Neuronal stem cell (in vitro differentiated cells): ENCODE measurements around the gene GPR55.
A peak's percentile ranks its signal among the peaks of the same experiment; 100 is the strongest.

ENCODE experiments used
- DNase-seq: peaks from one replicate; pipeline ENCODE4 v3.0.0-alpha.2; 2013; ENCODE audit warnings: low spot score
- H2AFZ ChIP-seq: one replicate; pipeline ENCODE4 v1.6.1; 2013; ENCODE audit warnings: mild to moderate bottlenecking, low read length, inconsistent platforms
- H2AK5ac ChIP-seq: 2 replicates; pipeline ENCODE4 v1.6.1; 2013; ENCODE audit warnings: low read depth, mild to moderate bottlenecking, inconsistent platforms, low read length, moderate library complexity, mixed read lengths
- H2BK120ac ChIP-seq: 2 replicates; pipeline ENCODE4 v1.6.1; 2013; ENCODE audit warnings: low read depth, mild to moderate bottlenecking, inconsistent platforms, low read length, moderate library complexity, mixed read lengths
- H2BK12ac ChIP-seq: one replicate; pipeline ENCODE4 v1.6.1; 2013; ENCODE audit warnings: low read length, inconsistent platforms
- H2BK15ac ChIP-seq: 2 replicates; pipeline ENCODE4 v1.6.1; 2013; ENCODE audit warnings: mild to moderate bottlenecking, low read length, inconsistent platforms, mixed read lengths
- H2BK5ac ChIP-seq: one replicate; pipeline ENCODE4 v1.6.1; 2013; ENCODE audit warnings: inconsistent platforms, mild to moderate bottlenecking, low read length, moderate library complexity
- H3K14ac ChIP-seq: one replicate; pipeline ENCODE4 v1.6.1; 2013; ENCODE audit warnings: low read length, inconsistent platforms
- H3K18ac ChIP-seq: 2 replicates; pipeline ENCODE4 v1.6.1; 2013; ENCODE audit warnings: low read length, inconsistent platforms
- H3K23ac ChIP-seq: 2 replicates; pipeline ENCODE4 v1.6.1; 2013; ENCODE audit warnings: low read depth, mild to moderate bottlenecking, mixed read lengths, low read length, inconsistent platforms; ENCODE audit not compliant: poor library complexity
- H3K27ac ChIP-seq: replicated peaks from 3 replicates; pipeline ENCODE4 v1.5.1; 2013; ENCODE audit warnings: low read length, inconsistent platforms
- H3K27me3 ChIP-seq, 3 experiments: 2 replicates each; pipeline ENCODE4 v1.6.1; 2013; ENCODE audit warnings: low read length in 3 of 3, mild to moderate bottlenecking in 2 of 3, inconsistent platforms in 1 of 3, low read depth in 1 of 3, mixed read lengths in 1 of 3, moderate library complexity in 1 of 3; ENCODE audit not compliant: control insufficient read depth in 3 of 3, insufficient read depth in 3 of 3
- H3K36me3 ChIP-seq, 2 donors: replicated peaks in 1 of 2; 2 replicates each; pipeline ENCODE4 v1.6.1; 2013; ENCODE audit warnings: low read length in 2 of 2; ENCODE audit not compliant: control insufficient read depth in 2 of 2, insufficient read depth in 2 of 2
- H3K4ac ChIP-seq: 2 replicates; pipeline ENCODE4 v1.6.1; 2013; ENCODE audit warnings: inconsistent platforms, mild to moderate bottlenecking, low read length, moderate library complexity
- H3K4me1 ChIP-seq, 2 donors: 1 replicate in 1 of 2; 2 replicates in 1 of 2; pipeline ENCODE4 v1.6.1; 2013; ENCODE audit warnings: low read length in 2 of 2, low read depth in 1 of 2; ENCODE audit not compliant: control insufficient read depth in 2 of 2, insufficient read depth in 1 of 2
- H3K4me2 ChIP-seq: one replicate; pipeline ENCODE4 v1.6.1; 2013; ENCODE audit warnings: mild to moderate bottlenecking, low read length, inconsistent platforms; ENCODE audit not compliant: insufficient read depth, poor library complexity, severe bottlenecking
- H3K4me3 ChIP-seq, 2 donors: 2 replicates each; pipeline ENCODE4 v1.5.1; 2013; ENCODE audit warnings: low read length in 2 of 2, mild to moderate bottlenecking in 2 of 2, inconsistent platforms in 1 of 2, moderate library complexity in 1 of 2
- H3K79me1 ChIP-seq: one replicate; pipeline ENCODE4 v1.6.1; 2013; ENCODE audit warnings: low read depth, mild to moderate bottlenecking, inconsistent platforms, low read length, moderate library complexity
- H3K9ac ChIP-seq: one replicate; pipeline ENCODE4 v1.6.1; 2013; ENCODE audit warnings: mild to moderate bottlenecking, low read depth, low read length, inconsistent platforms; ENCODE audit not compliant: poor library complexity
- H3K9me3 ChIP-seq, 2 donors: replicated peaks in 1 of 2; 2 replicates each; pipeline versions ENCODE3 to v1.6.1; 2013; ENCODE audit warnings: low read length in 2 of 2, mild to moderate bottlenecking in 2 of 2, inconsistent platforms in 1 of 2, low read depth in 1 of 2, mixed read lengths in 1 of 2, moderate library complexity in 1 of 2; ENCODE audit not compliant: control insufficient read depth in 2 of 2, insufficient read depth in 1 of 2
- H4K8ac ChIP-seq: one replicate; pipeline ENCODE4 v1.6.1; 2013; ENCODE audit warnings: low read depth, mild to moderate bottlenecking, inconsistent platforms, low read length, moderate library complexity
- H4K91ac ChIP-seq: one replicate; pipeline ENCODE4 v1.6.1; 2013; ENCODE audit warnings: low read length, low read depth, mild to moderate bottlenecking, inconsistent platforms; ENCODE audit not compliant: poor library complexity
- WGBS, 2 donors: extraction: QIAGEN DNeasy Blood & Tissue Kit; methylation state at CpG; one replicate each; pipeline ENCODE4 v1.1.7; 2013; ENCODE audit warnings: missing lambda C conversion rate in 2 of 2, mixed read lengths in 1 of 2; ENCODE audit not compliant: insufficient read length in 2 of 2, insufficient replicate concordance in 1 of 2; ENCODE audit errors: extremely low coverage in 2 of 2; 5-methylcytosine and 5-hydroxymethylcytosine counted together

Gene GPR55

DNA sequence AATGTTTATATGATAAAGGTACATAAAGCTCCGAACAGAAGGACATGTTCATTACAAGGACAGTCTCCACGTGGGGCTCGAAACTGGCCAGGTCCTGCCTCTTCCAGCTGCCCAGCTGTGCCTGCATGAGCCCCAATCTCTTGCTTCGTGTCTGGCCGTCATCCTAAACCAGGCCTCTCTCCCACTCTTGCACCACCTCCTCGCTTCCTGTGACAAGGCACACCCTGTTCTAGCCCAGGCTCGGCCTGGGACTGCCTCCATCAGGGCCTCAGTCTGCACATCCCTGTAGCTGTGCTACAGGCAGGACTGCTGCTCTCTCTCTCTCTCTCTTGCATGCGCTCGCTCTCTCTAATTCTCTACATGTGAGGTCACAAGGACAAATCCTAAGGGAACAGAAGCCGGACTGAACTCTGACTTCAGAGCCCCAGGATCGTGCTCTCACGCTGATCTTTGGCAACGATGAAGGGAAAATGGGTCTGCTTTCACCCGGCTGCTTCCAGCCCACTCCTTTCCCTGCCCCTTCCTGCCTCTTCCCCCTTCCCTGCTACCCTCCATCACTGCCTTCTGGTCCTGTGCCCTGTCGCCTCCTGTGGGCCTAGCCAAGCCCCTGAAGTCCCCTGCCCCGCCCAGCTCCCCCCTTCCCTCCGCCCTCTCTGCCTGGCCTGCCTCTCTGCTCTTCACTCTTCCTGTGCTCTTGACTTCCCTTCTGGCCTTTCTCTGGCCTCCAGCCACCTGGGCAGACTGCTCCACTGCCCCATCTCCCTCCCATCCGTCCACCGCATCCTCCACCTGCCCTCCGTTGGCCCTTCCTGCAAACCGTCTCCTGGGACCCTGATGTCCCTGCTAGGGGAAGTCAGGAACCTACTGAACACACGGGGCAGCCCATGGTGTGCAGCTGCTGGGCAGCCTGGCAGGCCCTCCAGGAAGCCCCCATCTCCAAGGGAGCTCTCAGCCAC is 7.8 kb upstream of the GPR55 start:
- no peak for DNase-seq
- Histone ChIP-seq H2BK15ac (no peak overlapping the region), H3K14ac (no peak overlapping the region), H3K9me3 (peaks cover 5 to 17% of the 10 kb centered on the region in 2 donors), H3K23ac (peak overlapping the region; percentile 62), H4K8ac (no peak overlapping the region), H3K18ac (peak overlapping the region; percentile 9), H3K36me3 (no peaks in the 10 kb centered on the region), H2AFZ (peak overlapping the region; percentile 79), H3K4me1 (peaks cover 7% of the 10 kb centered on the region in 2 donors), H2BK120ac (no peak overlapping the region), H3K79me1 (no peaks in the 10 kb centered on the region), H2BK12ac (no peak overlapping the region), H3K27ac (no peak overlapping the region), H4K91ac (no peak overlapping the region), H3K9ac (peak overlapping the region; percentile 53), H2BK5ac (no peak overlapping the region), H3K4ac (no peak overlapping the region), H3K27me3 (no peaks in the 10 kb centered on the region), H3K4me2 (no peak overlapping the region), H3K4me3 (no peak overlapping the region), H2AK5ac (peak overlapping the region; percentile 21)
- WGBS, 2 donors: no CpG with 5 or more reads among the region's 22 CpGs

DNA sequence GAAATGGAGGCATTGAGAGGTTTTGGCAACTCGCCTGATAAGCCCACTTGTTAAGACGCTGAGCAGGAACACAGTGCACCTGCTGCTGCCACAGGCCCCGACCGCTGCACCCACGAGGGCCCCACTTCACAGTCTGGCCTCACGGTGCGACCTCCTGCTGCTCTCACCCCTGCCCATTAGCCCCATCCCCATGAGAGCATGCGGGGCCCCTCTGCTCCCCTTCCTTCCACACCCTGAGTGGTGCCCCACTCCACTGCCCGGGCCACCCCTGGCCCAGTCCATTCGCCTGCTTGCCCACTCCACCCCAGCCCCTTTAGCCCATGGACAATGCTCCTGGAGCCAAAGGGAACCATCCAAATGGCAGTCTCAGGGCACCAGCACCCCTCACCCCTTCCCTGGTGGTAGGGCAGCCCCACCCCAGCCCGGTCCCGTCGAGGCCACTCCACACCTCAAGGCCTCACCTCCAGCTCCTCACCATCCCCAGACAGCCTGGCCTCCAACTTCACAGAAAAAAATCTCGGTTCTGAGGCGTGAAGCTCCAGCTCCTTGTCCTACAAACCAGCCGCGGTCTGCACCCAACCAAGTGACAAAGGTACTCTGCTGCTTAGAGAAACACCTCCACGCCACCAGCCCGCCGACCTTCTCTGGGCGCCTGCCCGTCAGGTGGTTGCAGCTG is 6.7 kb upstream of the GPR55 start:
- WGBS, 2 donors: no CpG with 5 or more reads among the region's 22 CpGs
- H2AK5ac ChIP-seq: peak overlapping the region; percentile 66
- no peak overlapping the region for H3K14ac ChIP-seq
- H2BK15ac ChIP-seq: no peak overlapping the region
- no peak overlapping the region for H3K27ac ChIP-seq
- H3K4ac ChIP-seq: no peak overlapping the region
- H4K91ac ChIP-seq: no peak overlapping the region
- peaks cover 2 to 11% of the 10 kb centered on the region in 2 donors for H3K9me3 ChIP-seq
- H3K36me3 ChIP-seq: no peaks in the 10 kb centered on the region
- H2AFZ ChIP-seq: no peak overlapping the region
- no peak for DNase-seq
- H2BK12ac ChIP-seq: no peak overlapping the region
- H3K9ac ChIP-seq: peak overlapping the region; percentile 34
- H3K27me3 ChIP-seq: no peaks in the 10 kb centered on the region
- H3K23ac ChIP-seq: peak overlapping the region; percentile 58
- H4K8ac ChIP-seq: peak overlapping the region; percentile 29
- H2BK5ac ChIP-seq: no peak overlapping the region
- H3K4me3 ChIP-seq: peak overlapping the region in 1 of 2 donors; percentile 29
- peak overlapping the region; percentile 45 for H3K18ac ChIP-seq
- H2BK120ac ChIP-seq: no peak overlapping the region
- H3K4me2 ChIP-seq: no peak overlapping the region
- H3K4me1 ChIP-seq: peaks cover 7% of the 10 kb centered on the region in 2 donors
- H3K79me1 ChIP-seq: no peaks in the 10 kb centered on the region

DNA sequence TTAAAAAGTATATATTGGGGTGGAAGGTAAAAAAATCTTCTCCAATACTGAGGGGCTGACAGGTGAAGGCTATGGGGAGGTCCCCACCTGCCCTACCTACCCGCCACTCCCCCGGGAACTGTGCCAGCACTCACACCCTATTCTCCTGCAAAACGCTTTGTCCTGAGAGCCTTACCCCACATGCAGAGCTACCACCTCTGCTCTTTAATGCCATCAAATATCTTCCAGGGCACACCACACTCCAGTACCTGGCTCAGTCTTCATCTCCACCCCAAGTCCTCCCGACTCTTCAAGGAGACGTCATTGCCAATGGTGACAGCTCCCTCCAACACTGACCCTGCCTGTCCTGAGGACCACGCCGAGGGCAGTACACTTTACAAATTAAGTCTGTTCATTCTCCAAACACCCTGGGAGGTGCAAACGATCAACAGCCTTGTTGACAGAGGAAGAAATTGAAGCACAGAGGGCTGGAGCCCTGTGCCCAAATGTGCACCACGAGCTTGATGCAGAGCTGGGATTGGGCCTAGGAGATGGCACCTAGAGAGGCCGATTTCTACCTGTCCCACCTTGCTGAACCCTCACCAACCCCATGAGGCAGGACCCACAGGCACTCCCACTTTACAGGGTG is 6.0 kb upstream of the GPR55 start:
- no peak for DNase-seq
- H3K9ac ChIP-seq: no peak overlapping the region
- peak overlapping the region; percentile 66 for H2AK5ac ChIP-seq
- H3K36me3 ChIP-seq: no peaks in the 10 kb centered on the region
- H3K27me3 ChIP-seq: no peaks in the 10 kb centered on the region
- H4K91ac ChIP-seq: no peak overlapping the region
- H3K27ac ChIP-seq: no peak overlapping the region
- H2BK12ac ChIP-seq: no peak overlapping the region
- peak overlapping the region; percentile 45 for H3K18ac ChIP-seq
- peaks cover 2 to 5% of the 10 kb centered on the region in 2 donors for H3K9me3 ChIP-seq
- no peak overlapping the region for H2BK15ac ChIP-seq
- peaks cover 7% of the 10 kb centered on the region in 2 donors for H3K4me1 ChIP-seq
- no peak overlapping the region for H4K8ac ChIP-seq
- H3K4ac ChIP-seq: no peak overlapping the region
- H3K14ac ChIP-seq: no peak overlapping the region
- no peak overlapping the region for H3K4me3 ChIP-seq
- H2BK120ac ChIP-seq: no peak overlapping the region
- H2AFZ ChIP-seq: no peak overlapping the region
- H3K4me2 ChIP-seq: no peak overlapping the region
- H2BK5ac ChIP-seq: no peak overlapping the region
- no peaks in the 10 kb centered on the region for H3K79me1 ChIP-seq
- peak overlapping the region; percentile 23 for H3K23ac ChIP-seq
- WGBS, 2 donors: no CpG with 5 or more reads among the region's 10 CpGs
